Renal cortex interstitium (tissue), 11 donors: ENCODE measurements around the gene ADGRB3. TPM values are rescaled to one million over a fixed set of nuclear protein-coding genes. Genes with fewer than 3 reads are reported as not detected.

ENCODE experiments used
- DNase-seq, 11 donors: peaks; one replicate each; pipeline ENCODE4 v3.0.0-alpha.2; 2013; ENCODE audit warnings: low read depth in 9 of 11, low spot score in 4 of 11; ENCODE audit errors: extremely low read depth in 1 of 11
- polyA plus RNA-seq, 3 donors: library from polyadenylated mRNA; unstranded; fragments of 120-200 nt; gene quantifications; one replicate each; pipeline ENCODE4 v1.2.1, GENCODE V29; 2013; ENCODE audit not compliant: insufficient read length in 3 of 3

The ADGRB3 gene
- polyA plus RNA-seq, 3 donors = 3.3 to 3.6 (median 3.6) TPM

DNA sequence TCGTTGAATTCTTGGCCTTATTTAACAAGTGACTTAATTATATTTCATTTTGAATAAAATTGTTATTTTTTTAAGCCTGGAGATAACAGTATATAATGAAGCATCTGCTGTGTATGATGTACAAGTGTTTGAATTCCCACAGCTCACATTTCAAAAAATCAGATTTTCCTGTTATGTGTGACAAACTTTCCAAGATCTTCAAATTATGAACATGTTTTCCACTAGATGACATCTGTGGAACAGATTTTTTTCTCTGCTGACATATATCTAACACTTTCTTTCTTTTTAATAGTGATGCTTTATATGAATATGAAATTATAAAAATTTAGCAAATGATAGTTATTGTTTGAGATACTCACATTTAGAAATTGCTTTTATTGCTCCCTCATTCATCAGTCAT is 678.9 kb downstream of the ADGRB3 start:
- no peak for DNase-seq

GRCh38 chr6:69314531-69314930 is 679.4 kb downstream of the ADGRB3 start:
- no peak for DNase-seq

DNA sequence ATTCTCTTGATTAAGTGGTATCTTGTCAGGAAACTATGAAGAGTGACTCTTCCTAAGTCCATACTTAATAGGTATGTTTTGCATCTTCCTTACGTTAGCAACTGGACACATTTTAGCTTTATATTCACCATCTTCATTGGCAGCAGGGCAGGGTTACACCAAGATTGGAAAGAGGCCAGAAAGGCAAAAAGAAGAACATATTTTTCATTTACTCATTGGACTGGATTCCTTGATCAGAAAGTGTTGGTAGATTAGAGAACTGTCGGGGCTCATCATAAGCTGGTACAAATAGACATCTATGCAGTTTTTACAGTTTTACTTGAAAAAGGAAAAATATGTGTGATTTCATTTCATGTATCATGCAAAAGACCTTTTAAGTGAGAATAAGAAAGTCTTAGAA is 696.8 kb downstream of the ADGRB3 start:
- no peak for DNase-seq

- DNase-seq = no peak
Observed at GRCh38 chr6:69337311-69337710, 702.2 kb downstream of the ADGRB3 start.

DNA sequence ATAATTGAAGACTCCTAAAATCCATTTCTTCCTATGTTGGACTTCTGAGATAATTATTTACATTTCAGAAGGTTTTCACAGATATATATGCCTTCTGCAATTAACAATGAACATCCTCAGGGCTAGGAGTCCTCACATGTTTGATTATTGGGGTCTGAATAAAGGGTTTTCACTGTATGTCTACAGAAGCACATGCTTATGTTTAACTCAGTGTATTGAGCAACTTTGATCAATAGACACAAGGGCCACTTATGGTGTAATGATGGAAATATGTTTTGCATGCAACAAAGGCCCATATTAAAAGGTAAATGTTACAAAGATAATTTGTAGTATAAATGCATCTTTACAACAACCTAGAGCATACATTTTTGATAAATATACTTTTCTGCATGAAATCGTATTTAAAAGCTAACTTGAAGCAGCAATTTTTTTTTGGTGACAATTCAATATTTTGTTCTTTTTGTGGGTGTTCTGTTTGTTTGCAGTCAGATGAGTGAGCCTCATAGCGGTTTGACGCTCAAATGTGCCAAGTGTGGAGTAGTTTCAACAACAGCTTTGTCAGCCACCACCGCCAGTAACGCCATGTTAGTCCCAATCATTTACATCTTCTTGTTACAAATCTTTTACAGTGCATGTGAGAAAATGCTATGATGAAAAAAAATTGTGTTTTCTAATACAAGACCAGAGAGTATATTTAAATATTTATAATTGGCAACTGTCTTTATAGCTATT is 703.5 kb downstream of the ADGRB3 start:
- DNase-seq = no peak

DNA sequence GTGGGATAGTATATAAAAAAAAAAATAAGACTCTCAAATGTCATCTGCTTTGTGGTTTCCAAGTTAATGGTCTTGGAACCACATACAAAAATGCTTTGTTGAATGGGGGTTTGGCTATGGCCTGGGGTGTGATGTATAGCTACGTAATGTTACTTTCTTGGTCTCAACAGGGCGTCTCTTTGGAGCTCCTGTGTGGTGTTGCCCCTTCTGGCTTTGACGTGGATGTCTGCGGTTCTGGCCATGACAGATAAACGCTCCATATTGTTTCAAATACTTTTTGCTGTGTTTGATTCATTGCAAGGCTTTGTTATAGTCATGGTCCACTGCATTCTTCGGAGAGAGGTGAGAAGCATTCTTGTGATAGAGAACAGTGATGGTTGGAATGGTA is 704.1 kb downstream of the ADGRB3 start:
- DNase-seq = no peak

DNA sequence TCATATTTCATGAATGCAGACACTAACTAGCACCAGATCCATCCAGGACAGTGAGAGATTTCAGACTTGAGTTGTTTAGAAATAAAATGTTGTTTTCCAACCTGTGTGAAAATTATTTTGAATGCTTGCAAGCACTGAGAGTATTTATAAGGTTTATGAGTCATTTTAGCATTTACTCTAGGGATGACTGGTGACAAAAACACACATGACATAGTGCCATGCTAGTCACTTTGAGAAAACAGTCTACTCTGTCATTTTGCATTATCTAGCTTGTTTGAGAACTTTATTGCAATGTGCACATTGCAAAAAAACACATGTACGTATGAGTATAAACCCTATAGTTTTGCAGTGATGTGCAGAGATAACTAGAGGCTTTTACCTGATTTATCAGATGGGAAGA is 705.1 kb downstream of the ADGRB3 start:
- DNase-seq = no peak

DNA sequence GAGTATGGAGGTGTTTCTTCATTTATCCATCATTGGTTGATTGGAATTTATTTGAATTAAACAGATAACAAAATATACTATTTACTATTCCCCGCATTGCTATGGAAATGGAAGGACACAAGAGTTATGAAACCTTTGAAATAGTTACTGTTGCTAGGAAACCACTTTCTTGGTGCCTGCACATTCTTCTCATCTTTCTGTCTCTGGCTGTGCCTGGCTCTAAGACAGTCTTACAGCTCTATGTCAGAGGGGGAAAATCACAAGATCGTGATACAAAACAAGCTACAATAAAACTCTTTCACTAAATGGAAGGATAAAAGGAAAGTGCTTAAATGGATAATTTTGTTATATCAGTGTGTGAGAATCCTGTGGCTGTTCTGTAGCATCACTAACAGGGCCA is 708.8 kb downstream of the ADGRB3 start:
- DNase-seq = no peak

- DNase-seq = no peak
Observed at GRCh38 chr6:69349771-69350170, 714.7 kb downstream of the ADGRB3 start.

GRCh38 chr6:69362209-69362608 is 727.1 kb downstream of the ADGRB3 start:
- DNase-seq = no peak

- DNase-seq = no peak
Observed at GRCh38 chr6:69366831-69367230, 731.7 kb downstream of the ADGRB3 start.

GRCh38 chr6:69368613-69369012 is 733.5 kb downstream of the ADGRB3 start:
- DNase-seq = peak in 1 of 11 donors; percentile 0

GRCh38 chr6:69370763-69371162 is 735.7 kb downstream of the ADGRB3 start:
- no peak for DNase-seq

DNA sequence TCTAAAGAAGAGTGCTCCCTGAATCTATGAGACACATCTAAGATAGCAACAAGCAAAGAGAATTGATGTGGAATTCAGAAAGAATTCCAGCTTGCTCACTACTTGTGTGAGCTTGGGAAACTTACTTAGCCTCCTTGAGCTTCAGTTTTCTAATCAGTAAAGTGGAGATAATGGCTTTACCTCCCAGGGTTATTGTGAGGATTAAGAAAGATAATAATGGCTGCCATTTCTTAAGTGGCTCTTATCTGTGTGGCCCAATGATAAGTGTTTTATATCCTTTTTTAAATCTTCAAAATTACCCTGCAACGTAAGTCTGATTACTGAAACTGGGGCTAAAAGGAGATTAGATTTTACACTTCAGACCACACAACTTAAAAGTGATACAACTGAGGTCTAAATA is 743.2 kb downstream of the ADGRB3 start:
- DNase-seq = no peak

GRCh38 chr6:69379518-69379917 is 744.4 kb downstream of the ADGRB3 start:
- DNase-seq = no peak

DNA sequence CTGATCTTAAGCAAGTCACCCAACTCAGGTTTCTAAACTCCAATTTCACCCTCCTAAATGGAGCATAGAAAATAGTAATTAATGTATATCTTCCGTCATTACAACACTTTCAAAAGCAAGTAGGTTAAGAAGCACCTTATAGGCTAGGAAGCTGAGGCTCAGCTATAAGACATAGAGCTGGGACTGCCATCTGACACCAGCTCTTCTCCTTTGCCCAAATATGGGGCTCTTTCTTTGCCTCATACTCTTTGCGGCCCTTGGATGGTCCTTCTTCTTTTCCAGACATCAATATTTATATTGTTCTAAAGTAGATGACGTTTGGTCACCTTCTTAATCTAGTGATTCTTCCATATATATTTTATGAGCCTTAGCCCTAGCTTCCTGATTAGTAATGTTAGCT is 748.5 kb downstream of the ADGRB3 start:
- DNase-seq = no peak

DNA sequence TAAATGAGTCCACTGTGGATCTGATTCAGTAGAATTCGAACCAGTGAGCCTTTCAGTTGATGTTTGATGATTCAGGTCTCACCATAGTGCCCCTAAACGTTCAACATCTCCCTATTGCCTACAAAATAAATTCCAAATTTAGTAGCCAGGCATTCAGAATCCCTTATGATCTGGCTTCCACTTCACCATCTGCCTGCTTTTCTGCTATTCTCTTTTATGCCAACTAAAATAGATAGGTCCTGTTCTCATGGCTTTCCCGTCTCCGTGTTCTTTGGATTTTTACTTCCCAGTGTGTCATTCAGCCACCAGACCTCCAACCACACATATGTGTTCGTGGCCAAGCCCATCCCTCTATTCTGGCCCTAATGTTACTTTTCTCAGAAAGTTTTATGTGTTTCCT is 751.3 kb downstream of the ADGRB3 start:
- no peak for DNase-seq

GRCh38 chr6:69390125-69390524 is 755.0 kb downstream of the ADGRB3 start:
- no peak for DNase-seq

- DNase-seq = no peak
Observed at GRCh38 chr6:69391106-69391505, 756.0 kb downstream of the ADGRB3 start.

DNA sequence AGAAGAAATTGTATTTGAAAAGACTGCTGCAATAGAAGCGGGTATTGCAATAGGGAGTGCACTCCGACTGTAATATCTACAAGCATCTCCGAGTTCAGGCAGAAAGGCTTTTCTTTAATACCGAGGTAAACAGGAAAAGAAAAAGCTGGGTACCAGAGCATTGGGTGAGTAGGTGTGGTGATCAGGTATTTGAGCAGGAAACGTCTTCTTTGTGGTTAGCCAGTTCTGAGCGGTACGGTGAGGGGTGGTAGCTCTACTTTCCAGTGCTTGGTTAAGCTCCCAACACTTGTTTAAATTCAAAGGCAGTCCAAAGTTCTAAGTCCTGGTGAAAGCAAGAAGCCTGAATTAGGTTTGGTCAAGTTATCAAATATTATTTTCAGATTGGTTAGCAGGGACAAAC is 757.7 kb downstream of the ADGRB3 start:
- DNase-seq = no peak

- DNase-seq = no peak
Observed at GRCh38 chr6:69398311-69398710, 763.2 kb downstream of the ADGRB3 start.
